ENCODE data around the gene RUFY4. TPM values are rescaled to one million over a fixed set of nuclear protein-coding genes. Genes with fewer than 3 reads are reported as not detected.

RUFY4 gene
- polyA plus RNA-seq, 2 donors: 0.28 to 0.52 TPM

- H3K36me3 ChIP-seq (ENCODE audit: control insufficient read depth in 2 of 2, insufficient read depth in 2 of 2, low read length in 1 of 2): no peaks in the 10 kb centered on the region
- H3K9me3 ChIP-seq (ENCODE audit: control insufficient read depth in 2 of 2, insufficient read depth in 1 of 2, low read depth in 1 of 2, low read length in 1 of 2): no peaks in the 10 kb centered on the region
- no peaks in the 10 kb centered on the region for H3K4me1 ChIP-seq (ENCODE audit: control insufficient read depth in 2 of 2, insufficient read depth in 2 of 2, low read length in 1 of 2)
- H3K27me3 ChIP-seq (ENCODE audit: control insufficient read depth in 1 of 2, insufficient read depth in 2 of 2, low read length in 2 of 2): no peaks in the 10 kb centered on the region
- H3K4me3 ChIP-seq (ENCODE audit: low read depth in 1 of 2, low read length in 2 of 2): no peak overlapping the region
- H3K27ac ChIP-seq (ENCODE audit: low read depth in 2 of 2, low read length in 1 of 2): no peak overlapping the region
- 78 to 82% methylated on average over 4 of the region's 4 CpGs for WGBS, 2 donors
These were observed 1.5 kb downstream of the RUFY4 start for GRCh38 chr2:218070587-218070986.

- no peaks in the 10 kb centered on the region for H3K27me3 ChIP-seq (ENCODE audit: control insufficient read depth in 1 of 2, insufficient read depth in 2 of 2, low read length in 2 of 2)
- no peaks in the 10 kb centered on the region for H3K36me3 ChIP-seq (ENCODE audit: control insufficient read depth in 2 of 2, insufficient read depth in 2 of 2, low read length in 1 of 2)
- no peak overlapping the region for H3K4me3 ChIP-seq (ENCODE audit: low read depth in 1 of 2, low read length in 2 of 2)
- peaks cover 0 to 2% of the 10 kb centered on the region in 2 donors for H3K4me1 ChIP-seq (ENCODE audit: control insufficient read depth in 2 of 2, insufficient read depth in 2 of 2, low read length in 1 of 2)
- H3K9me3 ChIP-seq (ENCODE audit: control insufficient read depth in 2 of 2, insufficient read depth in 1 of 2, low read depth in 1 of 2, low read length in 1 of 2): no peaks in the 10 kb centered on the region
- WGBS, 2 donors: 76 to 78% methylated on average over 13 of the region's 13 CpGs
- no peak overlapping the region for H3K27ac ChIP-seq (ENCODE audit: low read depth in 2 of 2, low read length in 1 of 2)
These were observed 2.3 kb downstream of the RUFY4 start for GRCh38 chr2:218071218-218071937.

GRCh38 chr2:218072002-218072401, 2.9 kb downstream of the RUFY4 start:
- Histone ChIP-seq H3K4me3 (ENCODE audit: low read depth in 1 of 2, low read length in 2 of 2) (no peak overlapping the region), H3K27ac (ENCODE audit: low read depth in 2 of 2, low read length in 1 of 2) (no peak overlapping the region), H3K9me3 (ENCODE audit: control insufficient read depth in 2 of 2, insufficient read depth in 1 of 2, low read depth in 1 of 2, low read length in 1 of 2) (no peaks in the 10 kb centered on the region), H3K27me3 (ENCODE audit: control insufficient read depth in 1 of 2, insufficient read depth in 2 of 2, low read length in 2 of 2) (no peaks in the 10 kb centered on the region), H3K36me3 (ENCODE audit: control insufficient read depth in 2 of 2, insufficient read depth in 2 of 2, low read length in 1 of 2) (no peaks in the 10 kb centered on the region), H3K4me1 (ENCODE audit: control insufficient read depth in 2 of 2, insufficient read depth in 2 of 2, low read length in 1 of 2) (peaks cover 0 to 4% of the 10 kb centered on the region in 2 donors)
- WGBS, 2 donors: 80 to 81% methylated on average over 3 of the region's 3 CpGs

- no peak overlapping the region for H3K27ac ChIP-seq (ENCODE audit: low read depth in 2 of 2, low read length in 1 of 2)
- H3K4me1 ChIP-seq (ENCODE audit: control insufficient read depth in 2 of 2, insufficient read depth in 2 of 2, low read length in 1 of 2): peaks cover 0 to 4% of the 10 kb centered on the region in 2 donors
- H3K36me3 ChIP-seq (ENCODE audit: control insufficient read depth in 2 of 2, insufficient read depth in 2 of 2, low read length in 1 of 2): no peaks in the 10 kb centered on the region
- no peaks in the 10 kb centered on the region for H3K9me3 ChIP-seq (ENCODE audit: control insufficient read depth in 2 of 2, insufficient read depth in 1 of 2, low read depth in 1 of 2, low read length in 1 of 2)
- WGBS, 2 donors: 86 to 88% methylated on average over 8 of the region's 8 CpGs
- no peaks in the 10 kb centered on the region for H3K27me3 ChIP-seq (ENCODE audit: control insufficient read depth in 1 of 2, insufficient read depth in 2 of 2, low read length in 2 of 2)
- no peak overlapping the region for H3K4me3 ChIP-seq (ENCODE audit: low read depth in 1 of 2, low read length in 2 of 2)
These were observed 3.5 kb downstream of the RUFY4 start for GRCh38 chr2:218072478-218073024.

GRCh38 chr2:218073185-218073584, 4.1 kb downstream of the RUFY4 start:
- Histone ChIP-seq H3K36me3 (ENCODE audit: control insufficient read depth in 2 of 2, insufficient read depth in 2 of 2, low read length in 1 of 2) (no peaks in the 10 kb centered on the region), H3K27me3 (ENCODE audit: control insufficient read depth in 1 of 2, insufficient read depth in 2 of 2, low read length in 2 of 2) (no peaks in the 10 kb centered on the region), H3K9me3 (ENCODE audit: control insufficient read depth in 2 of 2, insufficient read depth in 1 of 2, low read depth in 1 of 2, low read length in 1 of 2) (no peaks in the 10 kb centered on the region), H3K4me3 (ENCODE audit: low read depth in 1 of 2, low read length in 2 of 2) (no peak overlapping the region), H3K4me1 (ENCODE audit: control insufficient read depth in 2 of 2, insufficient read depth in 2 of 2, low read length in 1 of 2) (peaks cover 0 to 4% of the 10 kb centered on the region in 2 donors), H3K27ac (ENCODE audit: low read depth in 2 of 2, low read length in 1 of 2) (no peak overlapping the region)
- WGBS, 2 donors: 79 to 88% methylated on average over 4 of the region's 4 CpGs

- H3K36me3 ChIP-seq (ENCODE audit: control insufficient read depth in 2 of 2, insufficient read depth in 2 of 2, low read length in 1 of 2): no peaks in the 10 kb centered on the region
- H3K9me3 ChIP-seq (ENCODE audit: control insufficient read depth in 2 of 2, insufficient read depth in 1 of 2, low read depth in 1 of 2, low read length in 1 of 2): no peaks in the 10 kb centered on the region
- H3K27ac ChIP-seq (ENCODE audit: low read depth in 2 of 2, low read length in 1 of 2): no peak overlapping the region
- no peaks in the 10 kb centered on the region for H3K27me3 ChIP-seq (ENCODE audit: control insufficient read depth in 1 of 2, insufficient read depth in 2 of 2, low read length in 2 of 2)
- 62 to 65% methylated on average over 7 of the region's 7 CpGs for WGBS, 2 donors
- no peak overlapping the region for H3K4me3 ChIP-seq (ENCODE audit: low read depth in 1 of 2, low read length in 2 of 2)
- H3K4me1 ChIP-seq (ENCODE audit: control insufficient read depth in 2 of 2, insufficient read depth in 2 of 2, low read length in 1 of 2): peaks cover 0 to 4% of the 10 kb centered on the region in 2 donors
These were observed 5.0 kb downstream of the RUFY4 start for GRCh38 chr2:218074031-218074430.

GRCh38 chr2:218075975-218076811, 7.1 kb downstream of the RUFY4 start:
- Histone ChIP-seq H3K36me3 (ENCODE audit: control insufficient read depth in 2 of 2, insufficient read depth in 2 of 2, low read length in 1 of 2) (no peaks in the 10 kb centered on the region), H3K4me3 (ENCODE audit: low read depth in 1 of 2, low read length in 2 of 2) (no peak overlapping the region), H3K27me3 (ENCODE audit: control insufficient read depth in 1 of 2, insufficient read depth in 2 of 2, low read length in 2 of 2) (no peaks in the 10 kb centered on the region), H3K27ac (ENCODE audit: low read depth in 2 of 2, low read length in 1 of 2) (no peak overlapping the region), H3K4me1 (ENCODE audit: control insufficient read depth in 2 of 2, insufficient read depth in 2 of 2, low read length in 1 of 2) (peaks cover 0 to 4% of the 10 kb centered on the region in 2 donors), H3K9me3 (ENCODE audit: control insufficient read depth in 2 of 2, insufficient read depth in 1 of 2, low read depth in 1 of 2, low read length in 1 of 2) (no peaks in the 10 kb centered on the region)
- whole genome bisulfite sequencing, 2 donors: 74 to 77% methylated on average over 10 of the region's 10 CpGs

GRCh38 chr2:218077464-218078216, 8.6 kb downstream of the RUFY4 start:
- H3K9me3 ChIP-seq (ENCODE audit: control insufficient read depth in 2 of 2, insufficient read depth in 1 of 2, low read depth in 1 of 2, low read length in 1 of 2): no peaks in the 10 kb centered on the region
- 82 to 89% methylated on average over 9 of the region's 9 CpGs for WGBS, 2 donors

More at GRCh38 chr2:218077464-218078216, 8.6 kb downstream of the RUFY4 start:
- H3K4me1 ChIP-seq (ENCODE audit: control insufficient read depth in 2 of 2, insufficient read depth in 2 of 2, low read length in 1 of 2): peaks cover 0 to 4% of the 10 kb centered on the region in 2 donors
- no peaks in the 10 kb centered on the region for H3K36me3 ChIP-seq (ENCODE audit: control insufficient read depth in 2 of 2, insufficient read depth in 2 of 2, low read length in 1 of 2)
- no peak overlapping the region for H3K4me3 ChIP-seq (ENCODE audit: low read depth in 1 of 2, low read length in 2 of 2)
- no peaks in the 10 kb centered on the region for H3K27me3 ChIP-seq (ENCODE audit: control insufficient read depth in 1 of 2, insufficient read depth in 2 of 2, low read length in 2 of 2)
- H3K27ac ChIP-seq (ENCODE audit: low read depth in 2 of 2, low read length in 1 of 2): no peak overlapping the region
